HG03196 (cell line): Measurements from ENCODE around the gene ATAD2B.
"Not testable (repeated sequence)": the region's sequence is repeated elsewhere in the genome, so short reads cannot be mapped to it uniquely, and the experiment has no call there.

Experiments used
- ATAC-seq: cut with Tn5 transposase; IDR thresholded peaks from one replicate; pipeline ENCODE4 v1.9.1; 2021; ENCODE audit not compliant: unreplicated experiment

The ATAD2B gene

DNA sequence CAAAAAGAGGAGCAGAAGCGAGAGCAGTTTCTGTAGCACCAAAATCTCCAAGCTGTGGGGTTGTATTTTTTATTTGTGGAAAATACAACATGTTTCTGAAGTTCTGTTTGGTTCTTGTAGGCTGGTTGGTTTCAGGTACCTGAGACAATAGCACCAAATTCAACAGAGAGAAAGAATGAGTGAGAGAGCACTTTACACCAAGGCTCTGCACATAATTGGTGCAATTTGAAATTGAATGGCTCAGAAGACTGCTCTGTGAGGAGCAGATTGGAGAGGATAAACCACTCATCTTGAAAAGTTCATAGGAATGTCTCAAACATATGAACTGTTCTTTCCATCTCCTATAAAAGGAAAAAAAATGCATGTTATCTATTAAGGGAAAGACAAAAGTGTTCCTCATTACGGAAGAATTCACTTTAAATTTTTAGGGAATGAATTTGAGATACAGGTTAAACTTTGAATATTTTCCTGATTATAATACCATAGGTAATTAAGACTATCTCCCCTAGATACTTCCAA, 175.1 kb downstream of the ATAD2B start:
- no peak for ATAC-seq

DNA sequence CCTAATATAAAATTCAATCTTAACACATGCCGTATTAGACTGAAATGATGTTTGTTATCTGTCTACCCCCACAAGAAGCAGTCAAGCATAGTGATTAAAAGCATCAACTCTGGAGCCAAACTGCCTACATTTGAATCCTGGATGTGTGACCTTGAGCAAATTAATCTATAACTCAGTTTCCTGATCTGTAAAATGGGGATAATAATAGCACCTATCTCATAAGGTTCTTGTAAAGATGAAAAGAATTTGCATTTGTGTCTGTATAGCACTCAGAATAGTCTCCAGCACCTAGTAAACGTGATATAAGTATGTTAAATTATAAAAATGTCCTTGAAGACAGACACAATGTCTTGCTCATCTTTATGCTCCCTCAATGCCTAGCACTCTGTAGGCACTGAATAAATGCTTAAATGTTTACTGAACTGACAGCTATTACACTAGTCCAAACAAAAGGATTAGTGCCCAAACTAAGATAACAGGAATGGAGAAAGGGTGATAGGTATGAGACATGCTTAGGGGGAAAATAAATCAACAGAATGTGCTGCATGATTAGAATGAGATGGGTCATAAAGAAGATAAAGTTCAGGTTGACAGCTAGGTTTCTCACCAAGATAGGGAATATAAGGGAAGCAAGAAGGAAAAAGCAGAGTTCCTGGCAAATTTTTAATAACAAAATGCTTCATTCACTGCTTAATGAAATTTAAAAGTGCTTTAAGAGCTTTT, 180.6 kb downstream of the ATAD2B start:
- no peak for ATAC-seq

DNA sequence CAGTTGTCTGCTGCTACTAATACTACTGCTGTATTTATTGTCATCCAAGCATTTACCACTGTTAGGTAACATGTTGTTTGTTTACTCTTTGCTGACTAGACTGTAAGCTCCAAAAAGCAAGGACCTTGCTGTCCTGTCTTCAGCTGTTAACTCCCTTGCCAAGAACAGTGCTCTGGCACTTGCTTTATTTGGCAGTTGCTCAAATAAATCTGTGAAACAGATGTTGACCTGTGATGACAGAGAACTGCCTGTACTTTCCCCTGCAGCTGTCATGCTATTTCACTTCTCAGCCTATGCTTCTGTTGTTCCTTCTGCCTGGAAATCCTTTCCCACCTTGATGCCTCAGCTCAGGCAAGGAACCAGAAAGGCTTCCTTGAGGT, 181.2 kb downstream of the ATAD2B start:
- no peak for ATAC-seq

DNA sequence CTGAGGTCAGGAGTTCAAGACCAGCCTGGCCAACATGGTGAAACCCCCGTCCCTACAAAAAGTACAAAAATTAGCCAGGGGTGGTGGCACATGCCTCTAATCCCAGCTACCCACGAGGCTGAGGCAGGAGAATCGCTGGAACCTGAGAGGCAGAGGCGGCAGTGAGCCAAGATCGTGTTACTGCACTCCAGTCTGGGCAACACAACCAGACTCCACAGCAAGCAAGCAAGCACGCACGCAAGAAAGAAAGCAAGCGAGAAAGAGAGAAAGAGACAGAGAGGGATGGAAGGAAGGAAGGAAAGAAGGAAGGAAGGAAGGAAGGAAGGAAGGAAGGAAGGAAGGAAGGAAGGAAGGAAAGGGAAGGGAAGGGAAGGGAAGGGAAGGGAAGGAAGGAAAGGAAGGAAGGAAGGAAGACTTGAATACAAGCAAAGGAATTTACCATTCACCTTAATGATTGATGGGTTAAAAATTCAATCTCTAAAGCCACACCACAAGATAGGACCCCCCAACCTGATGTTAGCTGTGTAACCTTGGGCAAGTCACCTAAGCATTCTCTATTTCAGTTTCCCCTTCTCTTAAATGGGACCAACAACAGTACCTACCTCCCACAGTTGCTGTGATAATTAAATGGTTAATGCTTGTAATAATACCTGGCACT, 181.7 kb downstream of the ATAD2B start:
- no peak for ATAC-seq

DNA sequence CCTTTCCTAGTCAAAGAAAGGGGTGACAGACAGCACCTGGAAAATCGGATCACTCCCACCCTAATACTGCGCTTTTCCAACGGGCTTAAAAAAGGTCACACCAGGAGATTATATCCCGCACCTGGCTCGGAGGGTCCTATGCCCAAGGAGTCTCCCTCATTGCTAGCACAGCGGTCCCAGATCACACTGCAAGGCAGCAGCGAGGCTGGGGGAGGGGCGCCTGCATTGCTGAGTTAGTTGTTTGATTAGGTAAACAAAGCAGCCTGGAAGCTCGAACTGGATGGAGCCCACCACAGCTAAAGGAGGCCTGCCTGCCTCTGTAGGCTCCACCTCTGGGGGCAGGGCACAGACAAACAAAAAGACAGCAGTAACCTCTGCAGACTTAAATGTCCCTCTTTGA, 190.1 kb downstream of the ATAD2B start:
- not testable (repeated sequence) for ATAC-seq

DNA sequence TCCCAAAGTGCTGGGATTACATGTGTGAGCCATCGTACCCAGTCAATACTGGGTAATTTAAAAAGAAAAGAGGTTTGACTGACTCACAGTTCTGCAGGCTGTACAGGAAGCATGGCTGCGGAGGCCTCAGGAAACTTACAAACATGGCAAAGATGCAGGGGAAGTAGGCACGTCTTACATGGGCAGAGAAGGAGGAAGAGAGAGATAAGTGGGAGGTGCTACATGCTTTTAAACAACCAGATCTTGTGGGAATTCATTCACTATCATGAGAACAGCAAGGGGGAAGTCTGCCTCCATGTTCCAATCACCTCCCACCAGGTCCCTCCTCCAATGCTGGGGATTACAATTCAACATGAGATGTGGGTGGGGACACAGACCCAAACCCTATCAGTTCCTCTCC, 192.5 kb downstream of the ATAD2B start:
- no peak for ATAC-seq

DNA sequence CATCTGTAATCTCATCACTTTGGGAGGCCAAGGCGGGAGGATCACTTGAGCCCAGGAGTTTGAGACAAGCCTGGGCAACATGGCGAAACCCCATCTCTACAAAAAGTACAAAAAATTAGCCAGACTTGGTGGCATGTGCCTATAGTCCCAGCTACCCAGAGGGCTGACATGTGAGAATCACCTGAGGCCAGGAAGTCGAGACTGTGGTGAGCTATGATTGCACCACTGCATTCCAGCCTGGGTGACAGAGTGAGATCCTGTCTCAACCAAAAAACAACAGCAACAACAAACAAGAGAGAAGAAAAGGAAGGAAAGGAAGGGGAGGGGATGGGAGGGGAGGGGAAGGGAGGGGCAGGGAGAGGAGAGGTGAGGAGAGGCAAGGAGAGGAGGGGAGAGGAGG, 203.9 kb downstream of the ATAD2B start:
- ATAC-seq, result not testable (repeated sequence)

DNA sequence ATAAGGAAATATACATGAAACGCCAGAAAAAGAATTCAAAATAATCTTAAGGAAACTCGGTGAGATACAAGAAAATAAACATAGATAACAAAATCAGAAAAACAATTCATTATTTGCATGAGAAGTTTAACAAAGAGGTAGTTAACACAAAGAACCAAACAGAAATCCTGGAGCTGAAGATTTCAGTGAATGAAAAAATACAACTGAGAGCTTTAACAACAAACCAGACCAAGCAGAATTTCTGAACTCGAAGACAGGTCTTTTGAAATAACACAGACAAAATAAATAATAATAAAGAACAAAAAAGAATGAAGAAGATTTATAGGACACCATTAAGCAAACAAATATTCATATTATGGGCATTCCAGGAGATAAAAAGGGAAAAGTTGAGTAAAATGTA, 204.7 kb downstream of the ATAD2B start:
- ATAC-seq, result no peak

DNA sequence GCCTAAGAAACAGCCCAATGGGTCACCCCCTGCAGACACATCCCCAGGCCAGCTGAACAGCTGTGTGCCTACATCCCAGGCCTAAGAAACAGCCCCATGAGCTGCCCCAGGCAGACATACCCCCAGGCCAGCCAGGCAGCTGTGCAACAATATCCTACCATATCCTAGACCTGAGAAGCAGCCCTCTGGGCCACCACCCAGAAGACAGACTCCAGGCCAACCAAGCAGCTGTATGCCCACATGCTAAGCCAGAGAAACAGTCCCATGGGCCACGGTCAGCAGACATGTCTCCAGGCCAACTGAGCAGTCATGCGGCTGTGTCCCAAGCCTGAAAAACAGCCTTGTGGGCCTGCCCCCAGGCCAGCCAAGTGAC, 205.5 kb downstream of the ATAD2B start:
- ATAC-seq, result no peak

DNA sequence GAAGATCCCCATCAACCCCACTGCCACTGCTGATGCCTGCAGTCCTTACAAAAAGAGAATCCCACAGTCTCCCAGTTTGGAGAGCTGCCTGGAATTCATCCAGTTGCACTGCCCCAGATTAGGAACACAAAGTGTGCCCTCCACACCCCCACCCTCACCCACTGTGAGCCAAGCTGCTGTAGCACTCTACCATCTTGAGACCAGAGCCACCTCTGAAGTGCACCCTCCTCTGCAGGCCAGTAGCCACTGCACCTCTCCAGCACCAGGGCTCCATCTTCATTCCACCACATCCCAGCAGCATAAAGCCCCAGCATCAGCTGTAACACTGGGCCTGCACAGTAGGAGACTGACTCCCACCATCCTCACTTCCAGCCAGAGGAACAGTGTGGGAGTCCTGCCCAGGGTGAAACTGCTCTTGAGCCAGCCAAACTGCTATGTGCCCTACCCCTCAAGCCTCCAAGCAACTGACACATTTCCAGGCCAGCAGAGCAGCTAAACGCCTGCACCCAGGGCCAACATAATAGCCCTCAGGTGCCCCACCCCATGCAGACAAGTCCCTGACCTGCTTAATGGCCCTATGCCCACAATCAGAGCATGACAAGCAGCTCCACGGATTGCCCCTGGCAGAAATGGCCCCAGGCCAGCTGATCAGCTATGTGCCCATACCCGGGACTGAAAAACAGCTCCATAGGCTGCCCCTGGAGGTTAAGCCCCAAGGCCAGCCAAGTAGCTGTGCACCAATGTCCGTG, 206.0 kb downstream of the ATAD2B start:
- no peak for ATAC-seq

DNA sequence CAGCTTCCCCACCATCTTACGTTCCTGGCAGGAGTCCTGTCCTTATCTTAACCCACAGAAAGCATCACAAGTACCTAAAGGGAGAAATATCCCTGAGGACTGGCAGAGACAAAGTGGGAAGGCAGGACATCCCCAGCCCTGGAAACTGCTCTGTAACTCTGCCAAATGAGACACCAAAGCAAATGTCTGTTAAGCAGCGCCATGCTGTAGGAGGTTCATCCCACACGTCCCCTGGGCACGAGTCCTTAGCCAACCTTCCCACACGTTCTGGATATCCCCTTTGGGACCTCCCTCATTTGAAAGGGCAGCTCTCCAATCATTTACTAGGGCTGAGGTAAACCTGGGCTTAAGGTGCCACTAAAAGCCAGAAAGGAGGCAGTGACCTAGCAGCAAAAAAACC, 207.2 kb downstream of the ATAD2B start:
- ATAC-seq, result no peak

DNA sequence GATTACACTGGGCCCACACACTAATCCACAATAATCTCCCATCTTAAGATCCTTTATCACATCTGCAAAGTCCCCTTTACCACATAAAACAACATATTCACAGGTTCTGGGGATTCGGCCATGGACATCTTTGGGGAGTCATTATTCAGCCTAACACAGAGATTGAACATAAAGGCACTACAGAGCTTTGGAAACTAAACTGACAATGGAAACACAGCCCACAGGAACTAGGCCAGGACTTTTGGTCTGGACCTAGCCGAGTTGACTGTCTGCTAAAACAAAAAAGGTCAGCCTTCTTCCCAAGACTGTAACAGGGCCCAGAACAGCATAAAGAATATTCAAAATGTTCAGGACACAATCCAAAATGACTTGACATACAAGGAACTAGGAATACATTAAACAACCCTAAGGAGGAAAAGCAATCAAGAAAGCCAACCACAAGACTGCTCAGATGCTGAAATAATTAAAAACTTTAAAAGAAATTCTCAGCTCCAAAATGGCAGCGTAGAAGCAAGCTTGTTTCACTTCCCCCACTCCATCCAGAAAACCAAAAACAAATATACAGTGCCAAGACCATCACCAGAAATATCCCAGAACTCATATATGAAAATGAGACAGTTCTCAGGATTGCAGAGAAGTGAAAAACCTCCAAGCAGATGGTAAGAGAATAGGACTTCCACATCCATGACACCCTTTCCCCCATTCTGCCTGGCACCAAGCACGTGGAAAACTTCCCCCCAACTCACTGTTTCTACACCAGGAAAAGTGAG, 207.8 kb downstream of the ATAD2B start:
- ATAC-seq, result no peak

DNA sequence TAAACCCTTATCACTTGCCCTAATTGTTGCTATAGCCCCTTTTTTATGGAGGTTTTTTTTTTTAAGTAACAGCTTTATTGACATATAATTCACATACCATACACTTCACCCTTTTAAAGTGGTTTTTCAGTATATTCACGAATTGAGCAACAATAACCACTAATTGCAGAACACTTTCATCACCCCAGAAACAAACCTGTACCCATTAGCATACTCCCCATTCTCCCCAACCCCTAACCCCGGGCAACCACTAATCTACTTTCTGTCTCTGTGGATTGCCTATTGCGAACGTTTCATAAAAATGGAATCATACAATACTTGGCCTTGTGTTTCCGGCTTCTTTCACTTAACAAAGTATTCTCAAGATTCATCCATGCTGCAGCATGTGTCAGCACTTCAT, 213.6 kb downstream of the ATAD2B start:
- no peak for ATAC-seq

DNA sequence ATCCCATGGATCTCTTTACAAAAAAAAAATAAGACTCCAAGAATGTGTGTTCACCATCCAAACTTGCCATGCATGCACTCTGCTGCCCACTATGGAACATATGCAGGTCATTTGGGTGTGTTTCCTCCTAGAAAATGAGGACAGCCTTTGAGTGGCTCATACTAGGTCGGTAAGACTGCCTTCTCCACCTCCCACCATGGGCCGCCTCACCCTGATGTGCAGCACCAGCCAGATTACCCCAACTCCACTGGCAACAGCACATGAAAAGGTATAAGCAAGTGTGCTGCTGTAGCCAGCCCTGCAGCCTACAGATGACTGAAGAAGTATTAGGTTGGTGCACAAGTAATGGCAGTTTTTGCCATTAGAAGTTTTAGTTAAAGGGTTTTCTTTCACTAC, 214.2 kb downstream of the ATAD2B start:
- no peak for ATAC-seq

DNA sequence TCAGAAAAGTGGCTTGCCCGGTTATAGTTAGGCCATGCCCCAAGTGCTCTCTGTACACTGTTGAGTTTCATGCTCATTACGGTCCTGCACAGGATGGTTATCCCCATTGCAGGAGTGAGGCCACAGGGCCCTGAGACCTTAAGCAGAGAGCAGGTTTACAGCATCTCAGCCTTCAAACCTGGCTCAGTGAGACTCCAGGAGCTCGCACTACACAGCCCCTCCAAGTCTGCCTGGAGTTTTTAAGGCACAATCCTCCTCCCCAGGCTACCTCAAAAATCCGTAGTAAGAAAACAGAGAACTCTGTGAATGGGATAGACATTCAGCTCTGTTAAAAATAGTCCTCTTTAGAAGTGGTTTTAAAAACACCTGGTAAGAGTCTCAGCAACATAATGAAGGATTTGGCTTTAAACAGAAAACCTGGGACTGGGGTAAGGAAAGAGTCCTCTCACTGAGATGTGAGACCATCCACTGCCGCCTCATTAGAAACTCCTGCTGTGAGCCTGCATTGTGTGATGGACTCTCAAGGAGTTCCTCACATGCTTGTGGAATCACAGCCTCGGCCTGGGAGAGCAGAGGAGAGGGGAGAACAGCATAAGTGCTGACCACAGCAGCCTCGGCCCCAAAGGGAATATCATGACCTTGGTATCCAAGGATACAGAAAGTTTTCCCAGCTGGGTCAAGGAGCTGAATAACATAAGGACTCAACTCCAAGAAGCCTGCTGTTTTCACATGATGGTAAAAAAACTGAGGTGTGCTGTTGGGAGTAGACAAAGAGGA, 214.8 kb downstream of the ATAD2B start:
- ATAC-seq, result no peak

DNA sequence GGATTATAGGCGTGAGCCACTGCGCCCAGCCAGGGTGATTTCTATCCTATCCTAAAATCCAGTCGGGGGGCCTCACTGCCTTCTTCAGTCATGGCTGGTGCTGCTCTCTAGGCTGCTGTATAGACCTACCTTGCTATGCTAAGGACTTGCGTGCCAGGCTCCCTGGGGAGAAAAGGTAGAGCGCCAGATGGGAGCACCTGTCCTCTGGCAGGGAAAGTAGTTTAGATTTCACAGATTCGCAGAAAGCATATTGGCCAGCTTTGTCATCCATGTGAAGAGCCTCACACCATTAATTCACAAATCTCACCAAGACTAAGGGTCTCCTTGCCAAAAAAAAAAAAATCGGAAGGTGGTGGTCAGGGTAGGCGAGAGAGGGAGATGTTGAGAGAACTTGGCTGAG, 217.6 kb downstream of the ATAD2B start:
- ATAC-seq, result no peak

DNA sequence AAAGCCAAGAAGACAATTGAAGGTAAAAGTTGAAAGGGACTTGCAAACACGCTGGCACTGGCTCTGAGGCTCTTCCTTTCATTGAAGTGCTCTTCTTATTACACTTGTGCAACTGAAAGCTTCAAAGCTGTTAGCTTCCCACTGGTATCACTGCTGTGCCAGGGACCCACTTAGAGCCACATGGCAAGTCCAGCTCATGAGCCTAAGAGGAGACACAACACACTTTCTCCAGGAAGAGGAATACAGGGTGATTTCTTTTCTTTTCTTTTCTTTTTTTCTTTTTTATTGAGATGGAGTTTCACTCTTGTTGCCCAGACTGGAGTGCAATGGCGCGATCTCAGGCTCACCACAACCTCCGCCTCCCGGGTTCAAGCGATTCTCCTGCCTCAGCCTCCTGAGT, 218.2 kb downstream of the ATAD2B start:
- no peak for ATAC-seq

DNA sequence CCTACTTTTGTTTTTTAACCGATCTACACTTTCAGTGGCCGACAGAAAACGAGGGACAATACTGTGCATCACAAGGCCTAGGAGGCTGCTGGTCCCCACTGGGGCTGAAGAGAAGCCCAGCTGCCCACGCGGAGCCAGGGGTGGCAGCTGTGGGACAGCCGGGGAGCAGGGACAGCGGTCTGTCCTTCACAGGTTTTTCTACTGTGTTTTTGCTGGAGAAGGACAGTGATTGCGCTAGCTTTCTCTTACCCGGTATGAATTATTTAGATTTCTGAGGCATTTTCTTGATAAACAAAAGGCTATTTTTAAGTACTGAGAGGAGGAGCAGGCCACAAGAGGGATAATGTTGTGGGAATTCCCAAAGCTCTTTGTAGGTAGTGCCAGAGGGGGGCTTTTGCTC, 219.8 kb downstream of the ATAD2B start:
- no peak for ATAC-seq

DNA sequence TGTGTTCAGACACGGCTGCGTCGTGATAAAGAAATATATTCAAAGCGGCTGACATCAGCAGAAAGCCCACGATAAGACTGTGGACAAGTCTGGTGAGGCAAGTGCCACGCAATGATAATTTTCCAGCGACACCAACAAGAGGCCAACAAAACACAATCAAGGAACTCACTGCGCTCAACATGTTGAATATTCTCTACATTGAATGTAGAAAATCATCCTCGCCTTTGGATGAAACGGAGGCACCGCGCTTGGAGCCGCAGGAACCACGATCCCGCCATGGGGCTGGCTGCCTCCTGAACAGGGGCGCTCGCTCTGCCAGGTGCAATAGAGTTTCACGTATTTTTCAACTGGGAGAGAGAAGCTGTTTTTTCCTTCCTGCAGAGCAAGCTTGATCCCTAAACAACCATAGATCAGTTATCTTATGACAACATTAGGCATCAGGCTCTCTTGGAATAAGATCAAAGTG, 220.3 kb downstream of the ATAD2B start:
- no peak for ATAC-seq
